Neutrophil (primary cell): ENCODE results near the gene SNTA1.

Experiments
- H3K27ac ChIP-seq: fragments of 200-600 bp; sonication (generic); 2 replicates; pipeline ENCODE4 v1.5.1; 2016; ENCODE audit warnings: mild to moderate bottlenecking, moderate library complexity
- H3K27me3 ChIP-seq: fragments of 200-600 bp; sonication (generic); 2 replicates; pipeline ENCODE4 v1.6.0; 2016; ENCODE audit warnings: mild to moderate bottlenecking
- H3K36me3 ChIP-seq: fragments of 200-600 bp; sonication (generic); 2 replicates; pipeline ENCODE4 v1.5.1; 2017
- H3K4me1 ChIP-seq, 2 experiments: fragments of 200-600 bp in 1 of 2; sonication (generic) in 1 of 2; 1 replicate in 1 of 2; 2 replicates in 1 of 2; pipeline versions ENCODE4 v1.5.1 to v1.6.1; 2013 to 2016; ENCODE audit warnings: low read depth in 1 of 2, low read length in 1 of 2, mild to moderate bottlenecking in 1 of 2, moderate library complexity in 1 of 2; ENCODE audit not compliant: control insufficient read depth in 1 of 2, insufficient read depth in 1 of 2
- H3K4me3 ChIP-seq, 2 experiments: fragments of 200-600 bp in 1 of 2; sonication (generic) in 1 of 2; 1 replicate in 1 of 2; 2 replicates in 1 of 2; pipeline ENCODE4 v1.5.1; 2013 to 2016; ENCODE audit warnings: low read depth in 1 of 2, low read length in 1 of 2, mild to moderate bottlenecking in 1 of 2, moderate library complexity in 1 of 2
- H3K9me3 ChIP-seq: fragments of 200-600 bp; sonication (generic); 2 replicates; pipeline ENCODE4 v1.5.1; 2016
- TF ChIP-seq, protein P1 (sequence below): fragments of 200-600 bp; sonication (generic); IDR thresholded peaks from 2 replicates; pipeline ENCODE4 v1.5.1; 2016; ENCODE audit warnings: antibody characterized with exemption

Gene SNTA1

DNA sequence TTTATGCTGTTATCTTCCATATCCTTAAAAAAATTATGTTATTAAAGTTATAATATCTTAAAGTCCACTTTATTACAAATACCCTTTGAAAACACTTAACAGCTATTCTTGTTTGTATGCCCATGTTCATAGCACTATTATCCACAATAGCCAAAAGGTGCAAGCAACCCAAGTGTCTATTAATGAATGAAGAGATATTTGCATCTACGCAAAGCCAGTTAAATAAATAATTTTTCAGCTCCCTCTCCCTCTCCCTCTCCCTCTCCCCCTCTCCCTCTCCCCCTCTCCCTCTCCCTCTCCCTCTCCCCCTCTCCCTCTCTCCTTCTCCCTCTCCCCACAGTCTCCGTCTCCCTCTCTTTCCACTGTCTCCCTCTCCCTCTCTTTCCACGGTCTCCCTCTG is 55.3 kb downstream of the SNTA1 start:
- H3K4me1 ChIP-seq: no peaks in the 10 kb centered on the region
- no peaks in the 10 kb centered on the region for H3K27me3 ChIP-seq
- H3K36me3 ChIP-seq: peaks cover 68% of the 10 kb centered on the region
- H3K4me3 ChIP-seq: no peak overlapping the region
- no peak overlapping the region for H3K27ac ChIP-seq
- TF ChIP-seq, protein P1, sequence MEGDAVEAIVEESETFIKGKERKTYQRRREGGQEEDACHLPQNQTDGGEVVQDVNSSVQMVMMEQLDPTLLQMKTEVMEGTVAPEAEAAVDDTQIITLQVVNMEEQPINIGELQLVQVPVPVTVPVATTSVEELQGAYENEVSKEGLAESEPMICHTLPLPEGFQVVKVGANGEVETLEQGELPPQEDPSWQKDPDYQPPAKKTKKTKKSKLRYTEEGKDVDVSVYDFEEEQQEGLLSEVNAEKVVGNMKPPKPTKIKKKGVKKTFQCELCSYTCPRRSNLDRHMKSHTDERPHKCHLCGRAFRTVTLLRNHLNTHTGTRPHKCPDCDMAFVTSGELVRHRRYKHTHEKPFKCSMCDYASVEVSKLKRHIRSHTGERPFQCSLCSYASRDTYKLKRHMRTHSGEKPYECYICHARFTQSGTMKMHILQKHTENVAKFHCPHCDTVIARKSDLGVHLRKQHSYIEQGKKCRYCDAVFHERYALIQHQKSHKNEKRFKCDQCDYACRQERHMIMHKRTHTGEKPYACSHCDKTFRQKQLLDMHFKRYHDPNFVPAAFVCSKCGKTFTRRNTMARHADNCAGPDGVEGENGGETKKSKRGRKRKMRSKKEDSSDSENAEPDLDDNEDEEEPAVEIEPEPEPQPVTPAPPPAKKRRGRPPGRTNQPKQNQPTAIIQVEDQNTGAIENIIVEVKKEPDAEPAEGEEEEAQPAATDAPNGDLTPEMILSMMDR: no peak
- H3K9me3 ChIP-seq: no peaks in the 10 kb centered on the region

- TF ChIP-seq, protein P1: no peak
- Histone ChIP-seq H3K4me3 (no peak overlapping the region), H3K4me1 (no peaks in the 10 kb centered on the region), H3K36me3 (peaks cover 74% of the 10 kb centered on the region), H3K27ac (no peak overlapping the region), H3K9me3 (no peaks in the 10 kb centered on the region), H3K27me3 (no peaks in the 10 kb centered on the region)
Measured at GRCh38 chr20:33387177-33387576, 56.4 kb downstream of the SNTA1 start.

- Histone ChIP-seq H3K36me3 (peaks cover 74% of the 10 kb centered on the region), H3K27ac (no peak overlapping the region), H3K4me3 (no peak overlapping the region), H3K9me3 (no peaks in the 10 kb centered on the region), H3K27me3 (no peaks in the 10 kb centered on the region), H3K4me1 (no peaks in the 10 kb centered on the region)
- TF ChIP-seq, protein P1: no peak
Measured at GRCh38 chr20:33386673-33387072, 56.9 kb downstream of the SNTA1 start.

GRCh38 chr20:33377366-33377765 is 66.2 kb downstream of the SNTA1 start:
- Histone ChIP-seq H3K27me3 (no peaks in the 10 kb centered on the region), H3K27ac (no peak overlapping the region), H3K9me3 (no peaks in the 10 kb centered on the region), H3K4me1 (peaks cover 0 to 3% of the 10 kb centered on the region in 2 experiments), H3K36me3 (peaks cover 70% of the 10 kb centered on the region), H3K4me3 (no peak overlapping the region)
- TF ChIP-seq, protein P1: no peak

- Histone ChIP-seq H3K4me3 (no peak overlapping the region), H3K27ac (no peak overlapping the region), H3K36me3 (peaks cover 62% of the 10 kb centered on the region), H3K9me3 (no peaks in the 10 kb centered on the region), H3K27me3 (no peaks in the 10 kb centered on the region), H3K4me1 (peaks cover 0 to 5% of the 10 kb centered on the region in 2 experiments)
- TF ChIP-seq, protein P1: no peak
Measured at GRCh38 chr20:33373735-33374605, 69.6 kb downstream of the SNTA1 start.
